GM19023 (cell line): Measurements from ENCODE around the gene TMC6.
"Not testable (repeated sequence)": the region's sequence is repeated elsewhere in the genome, so short reads cannot be mapped to it uniquely, and the experiment has no call there.

Source experiments
- ATAC-seq: cut with Tn5 transposase; IDR thresholded peaks from one replicate; pipeline ENCODE4 v1.9.1; 2021; ENCODE audit warnings: mild to moderate bottlenecking, moderate library complexity; ENCODE audit not compliant: unreplicated experiment

The TMC6 gene

GRCh38 chr17:78154903-78155811 lies 26.6 kb upstream of the TMC6 start:
- no peak for ATAC-seq

- ATAC-seq: no peak
These were observed 23.0 kb upstream of the TMC6 start for GRCh38 chr17:78151514-78152008.

- no peak for ATAC-seq
These were observed 19.9 kb upstream of the TMC6 start for GRCh38 chr17:78148286-78149016.

DNA sequence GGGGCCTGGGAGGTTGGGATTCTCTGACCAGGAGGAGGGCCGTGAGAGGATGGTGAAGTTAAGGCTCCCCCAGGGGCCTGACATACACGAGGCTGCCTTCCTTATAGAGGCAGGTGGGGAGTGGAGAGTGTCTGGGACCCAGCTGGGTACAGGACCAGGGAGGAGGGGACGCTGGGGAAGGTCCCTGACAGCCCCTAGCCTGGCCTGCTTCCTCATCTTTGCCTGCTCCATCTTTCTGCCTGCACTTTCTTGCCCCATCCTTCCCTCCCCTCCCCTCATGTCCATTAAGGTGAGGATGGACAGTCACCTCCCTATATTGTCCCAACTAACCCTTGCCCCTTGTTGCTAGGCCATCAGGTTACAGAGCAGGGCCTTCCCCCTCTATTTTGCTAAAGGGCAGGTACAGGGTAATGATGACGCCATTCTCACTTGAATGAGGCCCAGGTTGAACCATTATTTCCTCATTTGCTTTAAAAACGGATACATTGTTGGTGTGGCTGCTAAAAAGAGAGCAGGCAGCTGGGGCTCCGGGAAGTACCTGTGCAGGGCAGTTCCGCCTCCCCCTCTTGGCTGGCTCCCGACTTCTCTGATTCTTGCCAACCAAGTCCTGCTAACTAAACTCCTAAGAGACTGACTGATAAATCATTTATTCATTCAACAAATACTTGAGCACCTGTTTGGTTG lies 18.9 kb upstream of the TMC6 start:
- ATAC-seq: no peak

- ATAC-seq: no peak
These were observed 18.3 kb upstream of the TMC6 start for GRCh38 chr17:78146881-78147280.

GRCh38 chr17:78146471-78146869 lies 17.9 kb upstream of the TMC6 start:
- ATAC-seq: no peak

DNA sequence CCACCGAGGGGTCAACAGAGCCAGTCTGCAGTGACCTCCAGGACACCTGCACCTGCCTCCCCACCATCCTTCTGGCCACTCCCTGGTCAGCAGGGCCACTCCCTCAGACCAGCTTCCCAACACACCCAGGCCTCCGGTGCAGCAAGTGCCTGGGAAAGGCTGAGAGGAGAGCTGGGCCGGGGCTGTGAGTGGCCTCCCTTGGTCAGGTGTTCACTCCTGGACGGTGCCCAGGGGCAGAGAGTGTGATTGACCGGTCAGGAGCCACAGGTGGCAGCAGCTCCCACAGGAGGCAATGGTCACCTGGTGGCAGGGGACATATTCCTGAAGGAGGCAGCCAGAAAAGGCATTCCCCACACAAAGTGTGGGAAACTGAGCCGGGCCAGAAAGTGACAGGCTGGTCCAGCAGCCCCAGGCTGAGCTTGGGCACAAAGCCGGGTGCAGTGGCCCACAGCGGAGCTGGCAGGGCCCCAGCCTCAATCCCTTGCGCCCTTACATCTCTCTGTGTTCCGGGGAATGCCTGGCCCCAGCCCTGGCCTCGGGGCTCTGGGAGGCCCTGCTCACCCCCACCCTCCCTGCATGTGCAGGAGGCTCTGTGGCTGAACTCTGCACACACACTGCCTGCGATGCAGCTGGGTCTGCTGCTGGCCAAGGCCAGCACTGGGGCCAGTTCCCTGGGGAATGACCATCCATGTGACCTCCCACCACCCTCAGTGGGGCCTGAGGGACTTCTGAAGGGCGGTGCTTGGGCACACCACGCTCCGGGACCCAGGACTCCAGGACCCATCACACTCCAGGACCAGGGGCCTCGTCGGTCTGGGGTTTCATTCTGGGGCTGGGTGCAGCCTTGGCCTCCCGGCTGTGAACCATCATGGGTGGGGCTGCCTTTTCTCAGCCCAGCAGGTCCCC lies 16.4 kb upstream of the TMC6 start:
- ATAC-seq: no peak

DNA sequence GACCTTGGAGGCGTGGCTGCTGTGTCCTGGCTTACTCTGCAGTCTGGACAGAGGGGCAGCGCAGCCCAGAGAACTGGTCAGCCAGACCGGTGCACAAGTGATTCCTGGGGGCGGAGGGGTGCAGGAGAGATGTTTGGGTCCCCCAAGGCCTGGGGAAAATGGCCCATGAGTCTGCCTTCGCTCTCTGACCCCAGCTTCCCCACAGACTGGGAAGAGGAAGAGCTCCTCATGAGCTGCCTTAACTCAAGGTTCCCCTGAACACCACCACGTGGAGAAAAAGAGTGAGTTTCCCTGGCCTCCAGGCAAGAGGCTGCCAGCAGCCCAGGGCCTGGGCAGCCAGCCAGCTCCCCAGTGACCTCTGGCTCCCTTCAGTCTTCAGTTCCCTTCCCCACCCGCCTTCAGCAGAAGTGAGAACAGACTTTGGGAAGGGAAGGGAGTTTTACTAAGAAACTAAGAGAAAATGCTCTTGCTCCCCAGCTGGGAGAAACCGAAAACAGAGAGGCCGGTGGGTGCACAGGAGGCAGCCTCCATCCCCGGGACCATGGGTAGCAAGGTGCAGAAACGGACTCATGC lies 15.7 kb upstream of the TMC6 start:
- no peak for ATAC-seq

DNA sequence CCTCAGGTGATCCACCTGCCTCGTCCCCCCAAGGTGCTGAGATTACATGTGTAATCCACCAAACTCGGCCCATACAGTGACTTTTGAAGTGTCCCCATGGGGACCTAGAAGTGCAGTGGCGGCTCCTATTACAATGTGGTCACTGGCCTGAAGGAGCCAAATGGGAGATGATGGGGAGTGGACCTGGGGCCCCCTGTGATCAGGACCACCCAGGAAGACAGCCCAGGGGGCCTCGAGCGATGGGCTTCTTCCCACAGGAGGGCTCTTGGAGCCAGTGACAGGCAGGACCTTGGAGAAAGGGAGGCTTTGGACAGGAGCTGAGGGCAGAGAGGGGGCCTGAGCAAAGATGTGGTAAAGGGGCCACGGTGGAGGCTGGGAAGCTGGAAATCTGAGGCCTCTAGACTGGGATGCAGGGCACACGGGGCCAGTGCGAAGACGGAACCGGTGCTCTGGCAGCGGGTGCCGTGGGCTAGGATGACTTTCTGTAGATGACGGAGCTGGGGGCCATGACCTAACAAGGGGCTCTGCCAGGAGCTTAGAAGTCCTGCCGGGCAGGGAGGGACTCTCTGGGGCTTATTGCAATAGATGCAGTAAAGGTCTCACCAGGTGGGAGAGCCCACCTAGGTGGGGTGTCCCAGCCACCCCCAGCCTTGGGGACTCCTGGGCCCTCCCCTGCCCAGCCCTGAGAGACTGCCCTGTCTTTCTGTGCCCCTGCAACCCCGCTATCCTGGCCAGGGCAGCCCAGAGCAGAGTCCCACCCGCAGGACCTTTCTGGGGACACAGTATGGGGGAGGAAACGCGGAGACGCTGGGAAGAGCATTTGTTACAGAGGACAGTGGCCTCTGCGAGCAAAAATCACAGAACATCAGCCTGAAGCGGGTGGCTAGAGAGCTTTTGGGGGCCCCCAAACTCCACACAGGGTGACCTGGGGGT lies 14.9 kb upstream of the TMC6 start:
- ATAC-seq: no peak

DNA sequence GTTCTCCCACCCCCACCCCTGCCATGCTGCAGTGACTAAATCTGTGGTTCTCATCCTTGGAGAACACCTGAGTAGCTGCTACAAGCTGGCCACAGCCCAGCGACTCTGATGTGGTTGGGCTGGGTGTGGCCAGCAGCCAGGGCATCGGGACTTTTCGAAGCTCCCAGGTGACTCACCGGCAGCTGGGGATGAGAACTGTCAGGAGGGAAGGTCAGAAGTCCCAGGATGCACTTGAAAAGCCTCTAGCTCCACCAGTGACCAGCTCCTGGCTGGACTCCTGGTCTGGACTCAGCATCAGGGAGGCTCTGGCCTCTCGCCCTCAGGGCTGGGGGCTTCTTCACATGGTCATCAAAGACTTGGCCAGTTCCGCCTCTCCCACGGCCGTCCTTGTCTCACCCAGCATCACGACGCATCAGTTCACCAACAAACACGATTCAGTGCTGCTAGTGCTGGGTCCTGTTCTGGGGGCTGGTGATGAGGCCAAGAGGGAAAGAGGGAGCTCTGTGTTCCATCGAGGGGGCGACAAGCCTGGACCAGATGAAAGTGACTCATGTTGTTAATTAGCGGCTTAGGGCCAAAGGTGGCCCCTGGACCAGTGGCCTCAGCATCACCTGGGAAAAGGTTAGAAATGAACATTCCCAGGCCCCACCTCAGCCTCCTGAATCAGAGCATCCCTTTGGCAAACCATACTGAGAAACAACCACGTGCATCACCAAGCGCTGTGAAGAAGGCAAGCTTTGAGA lies 13.7 kb upstream of the TMC6 start:
- no peak for ATAC-seq

- no peak for ATAC-seq
These were observed 13.0 kb upstream of the TMC6 start for GRCh38 chr17:78141437-78142118.

- ATAC-seq: peak; percentile 75
These were observed 11.9 kb upstream of the TMC6 start for GRCh38 chr17:78140169-78141051.

GRCh38 chr17:78139861-78140168 lies 11.3 kb upstream of the TMC6 start:
- ATAC-seq: not testable (repeated sequence)

DNA sequence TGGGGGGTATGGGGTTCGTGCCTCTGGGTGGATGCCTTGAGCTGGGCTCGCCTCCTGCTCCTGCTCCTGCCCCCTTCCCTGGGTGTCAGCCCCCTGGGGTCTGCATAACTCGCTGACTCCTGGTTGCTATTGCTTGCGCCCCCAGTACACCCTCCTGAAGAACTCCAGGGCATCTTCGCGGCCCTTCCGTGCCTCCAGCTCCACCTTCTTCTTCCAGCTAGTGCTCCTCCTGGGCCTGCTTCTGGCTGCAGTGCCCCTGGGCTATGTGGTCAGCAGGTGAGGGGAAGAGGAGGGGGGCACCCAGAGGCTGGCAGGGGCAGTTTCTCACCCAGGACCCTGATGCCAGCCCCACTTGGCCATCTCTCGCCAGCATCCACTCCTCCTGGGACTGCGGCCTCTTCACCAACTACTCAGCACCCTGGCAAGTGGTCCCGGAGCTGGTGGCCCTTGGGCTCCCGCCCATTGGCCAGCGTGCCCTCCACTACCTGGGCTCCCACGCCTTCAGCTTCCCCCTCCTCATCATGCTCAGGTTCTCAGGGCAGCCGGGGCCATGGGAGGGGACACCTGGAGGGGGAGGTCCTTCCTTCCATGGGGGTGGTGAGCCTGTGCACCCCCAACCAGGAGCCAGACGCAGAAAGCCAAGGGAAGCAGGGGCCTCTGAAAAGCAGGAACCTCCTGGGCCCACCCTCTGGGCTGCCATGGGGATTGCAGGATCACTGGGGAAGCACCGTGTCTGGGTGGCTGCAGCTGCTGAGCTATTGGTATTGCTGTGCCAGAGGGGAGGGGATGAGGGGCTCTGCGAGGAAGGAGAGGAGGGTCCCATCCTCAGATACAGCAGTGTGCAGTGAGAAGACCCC lies 9.9 kb upstream of the TMC6 start:
- ATAC-seq: no peak

DNA sequence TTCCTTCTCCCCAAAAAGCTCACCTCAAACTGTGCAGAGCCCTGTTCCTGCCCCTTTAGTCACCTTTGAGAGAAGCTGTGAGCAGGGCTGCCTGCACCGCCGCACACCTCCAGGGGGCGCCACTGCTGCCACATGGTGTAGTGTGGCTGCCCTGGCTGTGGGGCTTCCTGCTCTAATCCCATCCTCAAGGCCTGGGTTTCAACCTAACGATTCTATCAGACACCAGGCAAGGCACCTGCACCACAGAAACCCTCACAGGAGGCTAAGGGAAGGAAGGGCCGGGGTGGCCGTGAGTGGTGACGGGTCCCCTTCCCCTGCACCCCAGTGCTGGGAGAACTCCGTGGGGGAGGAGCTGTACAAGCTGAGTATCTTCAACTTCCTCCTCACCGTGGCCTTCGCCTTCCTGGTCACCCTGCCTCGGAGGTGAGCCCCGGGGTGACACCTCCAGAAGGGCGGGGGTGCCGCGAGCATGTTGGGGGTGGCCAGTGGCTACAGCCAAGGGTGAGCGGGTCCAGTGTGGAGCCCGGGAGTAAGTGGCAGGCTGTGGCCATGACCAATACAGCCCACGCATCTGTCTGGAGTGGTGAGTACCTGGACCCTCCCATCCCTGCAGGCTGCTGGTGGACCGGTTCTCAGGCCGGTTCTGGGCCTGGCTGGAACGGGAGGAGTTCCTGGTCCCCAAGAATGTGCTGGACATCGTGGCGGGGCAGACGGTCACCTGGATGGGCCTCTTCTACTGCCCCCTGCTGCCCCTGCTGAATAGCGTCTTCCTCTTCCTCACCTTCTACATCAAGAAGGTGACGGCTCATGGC lies 9.0 kb upstream of the TMC6 start:
- no peak for ATAC-seq
